ENCODE measurements around the gene SLFN5.

- TF ChIP-seq POLR2AphosphoS5 (IDR thresholded peaks at IDR 0.05; ENCODE audit: low read depth, low read length) (no peak), POLR2A (IDR thresholded peaks at IDR 0.05; ENCODE audit: low read depth, low read length) (no peak), SPI1 (IDR thresholded peaks at IDR 0.05; ENCODE audit: low read depth, low read length) (no peak), POU2F2 (IDR thresholded peaks at IDR 0.05; ENCODE audit: low read depth, low read length) (no peak), TAF1 (IDR thresholded peaks at IDR 0.05; ENCODE audit: low read depth, low read length) (no peak), PAX5 (IDR thresholded peaks at IDR 0.05; ENCODE audit: insufficient read depth, low read length, severe bottlenecking) (no peak)
Measured at GRCh38 chr17:35254107-35254773, 11.4 kb downstream of the SLFN5 start.
